Measurements from ENCODE around the gene SHC2.

SHC2 gene

DNA sequence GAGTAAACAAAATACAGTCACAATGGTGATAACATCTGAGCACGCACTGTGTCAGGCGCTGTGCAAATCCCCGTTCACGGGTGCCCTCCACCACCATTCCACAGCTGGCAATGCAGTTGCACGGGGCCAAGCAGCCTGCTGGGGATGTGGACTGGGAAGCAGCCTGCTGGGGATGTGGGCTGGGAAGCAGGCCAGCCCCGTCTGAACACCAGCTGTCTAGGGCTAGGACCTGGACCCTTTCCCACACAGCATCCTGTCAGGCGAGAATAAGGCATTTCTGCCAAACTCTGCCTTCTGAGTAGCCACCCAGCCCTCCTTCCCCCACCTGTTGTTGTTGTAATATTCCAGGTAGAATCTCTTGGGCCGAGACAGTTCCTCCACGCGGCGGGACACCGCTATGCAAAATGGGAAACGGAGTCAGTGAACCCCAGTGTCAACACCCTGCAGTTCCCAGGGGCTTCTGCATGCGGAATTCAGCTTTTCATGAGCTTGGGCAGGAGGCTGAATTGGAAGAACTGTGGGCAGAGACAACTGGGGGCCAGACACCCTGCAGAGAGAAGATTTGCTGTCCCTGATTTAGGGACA is 88.4 kb downstream of the SHC2 start:
- no peak for DNase-seq (ENCODE audit: low read depth)

DNA sequence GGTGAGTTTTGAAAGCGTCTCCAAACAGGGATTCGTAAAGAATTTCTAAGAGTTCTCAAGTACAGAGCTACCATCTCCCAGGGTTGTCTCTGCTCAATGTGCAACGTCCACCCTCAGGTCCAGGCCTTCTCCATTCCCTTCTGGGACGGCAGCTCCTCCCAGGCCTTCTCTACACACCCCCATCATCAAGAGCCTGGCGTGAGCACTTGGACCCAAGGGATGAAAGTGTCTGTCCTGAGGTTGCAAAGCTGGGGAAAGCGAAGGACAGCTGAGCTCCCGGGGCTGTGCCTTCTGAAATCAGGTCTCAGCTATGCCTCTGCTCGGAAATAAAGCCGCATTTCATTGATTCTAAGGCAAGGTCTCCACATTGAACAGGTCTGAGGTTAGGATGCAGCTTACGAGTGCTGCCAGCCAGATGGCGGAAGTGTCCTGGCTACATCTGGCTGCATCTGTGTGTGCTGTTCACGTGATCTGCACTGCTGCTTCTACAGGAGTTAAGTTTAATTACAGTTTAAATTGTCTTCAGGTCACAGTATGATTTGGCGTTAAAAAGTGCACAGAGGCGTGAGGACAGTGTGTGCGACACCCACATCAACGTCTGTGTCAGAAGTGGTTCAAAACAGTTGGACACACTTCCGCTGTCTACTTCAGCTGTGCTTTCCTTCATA is 89.2 kb downstream of the SHC2 start:
- no peak for DNase-seq (ENCODE audit: low read depth)

DNA sequence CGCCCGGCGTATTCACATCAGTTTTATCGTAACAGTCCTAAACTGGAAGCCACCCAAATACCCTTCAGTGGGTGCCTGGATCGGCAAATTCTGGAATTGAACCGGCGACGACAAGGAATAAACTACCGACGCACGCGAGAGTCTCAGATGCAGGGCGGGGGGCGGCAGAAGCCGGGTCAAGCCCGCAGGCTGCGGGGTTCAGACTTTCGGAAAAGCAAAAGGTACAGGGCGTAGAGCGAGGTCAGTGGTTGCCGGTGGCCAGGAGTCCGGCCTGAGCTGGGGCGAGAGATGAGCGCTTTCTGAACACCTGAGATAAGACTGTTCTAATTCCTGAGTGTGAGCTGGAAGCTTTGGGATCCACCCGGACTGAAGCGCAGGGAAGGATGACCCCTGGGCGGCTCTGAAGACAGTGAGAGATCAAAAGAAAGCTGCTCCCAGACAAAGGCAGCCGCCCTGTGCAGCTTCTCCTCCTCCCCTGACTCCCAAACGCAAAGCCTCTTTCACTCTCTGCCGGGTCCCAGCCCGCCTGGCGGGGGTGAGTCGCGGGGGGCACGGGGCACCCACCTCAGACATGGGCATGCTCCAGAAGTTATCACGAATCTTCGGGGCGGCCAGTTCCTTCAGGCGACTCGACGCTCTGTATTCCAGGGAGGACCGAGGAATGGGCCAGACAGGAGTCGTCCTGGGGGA is 90.0 kb downstream of the SHC2 start:
- no peak for DNase-seq (ENCODE audit: low read depth)

DNA sequence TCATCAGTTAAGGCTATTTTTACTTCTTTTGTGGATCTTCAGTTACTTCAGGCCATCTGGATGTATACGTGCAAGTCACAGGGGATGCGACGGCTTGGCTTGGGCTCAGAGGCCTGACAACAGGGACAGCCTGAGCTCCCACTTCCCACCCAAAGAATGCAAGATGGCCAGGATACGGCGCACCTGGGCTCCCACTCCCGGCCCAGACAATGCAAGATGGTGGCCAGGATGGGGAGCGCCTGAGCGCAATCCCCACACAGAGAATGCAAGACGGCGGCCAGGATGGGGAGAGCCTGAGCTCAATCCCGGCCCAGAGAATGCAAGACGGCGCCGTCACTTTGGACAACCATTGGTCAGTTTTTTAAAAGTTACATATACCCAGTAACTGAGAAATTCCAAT is 91.0 kb downstream of the SHC2 start:
- no peak for DNase-seq (ENCODE audit: low read depth)

DNA sequence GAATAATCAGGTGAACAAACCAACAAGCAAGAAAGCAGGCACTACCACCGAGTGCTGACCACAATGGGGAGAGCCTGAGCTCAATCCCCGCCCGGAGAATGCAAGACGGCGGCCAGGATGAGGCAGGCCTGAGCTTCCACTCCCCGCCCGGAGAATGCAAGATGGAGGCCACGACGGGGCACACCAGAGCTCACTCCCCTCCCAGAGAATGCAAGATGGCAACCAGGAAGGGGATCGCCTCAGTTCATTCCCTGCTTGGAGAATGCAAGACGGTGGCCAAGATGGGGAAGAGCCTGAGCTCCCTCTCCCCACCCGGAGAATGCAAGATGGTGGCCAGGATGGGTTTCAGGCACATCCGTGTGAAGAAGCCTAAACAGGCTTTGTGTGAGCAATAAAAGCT is 91.6 kb downstream of the SHC2 start:
- no peak for DNase-seq (ENCODE audit: low read depth)

DNA sequence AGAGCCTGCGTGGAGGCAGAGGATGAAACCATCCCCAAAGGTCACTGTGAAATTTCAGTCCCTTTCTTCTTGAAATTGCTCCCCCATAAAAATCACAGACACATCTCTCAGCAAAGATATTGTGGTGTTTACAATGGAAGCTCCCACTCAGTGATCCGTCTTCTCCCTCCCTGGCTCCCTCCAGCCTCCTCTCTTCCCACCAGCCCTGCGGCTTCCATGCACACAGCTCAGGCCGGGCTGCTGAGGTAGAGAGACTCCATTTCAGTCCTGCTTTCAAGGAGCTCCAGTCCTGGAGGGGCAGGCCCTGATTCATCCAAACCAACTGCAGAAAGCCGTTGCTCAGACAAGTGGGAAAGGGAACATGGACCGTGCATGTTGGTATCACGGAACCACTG is 92.2 kb downstream of the SHC2 start:
- no peak for DNase-seq (ENCODE audit: low read depth)

DNA sequence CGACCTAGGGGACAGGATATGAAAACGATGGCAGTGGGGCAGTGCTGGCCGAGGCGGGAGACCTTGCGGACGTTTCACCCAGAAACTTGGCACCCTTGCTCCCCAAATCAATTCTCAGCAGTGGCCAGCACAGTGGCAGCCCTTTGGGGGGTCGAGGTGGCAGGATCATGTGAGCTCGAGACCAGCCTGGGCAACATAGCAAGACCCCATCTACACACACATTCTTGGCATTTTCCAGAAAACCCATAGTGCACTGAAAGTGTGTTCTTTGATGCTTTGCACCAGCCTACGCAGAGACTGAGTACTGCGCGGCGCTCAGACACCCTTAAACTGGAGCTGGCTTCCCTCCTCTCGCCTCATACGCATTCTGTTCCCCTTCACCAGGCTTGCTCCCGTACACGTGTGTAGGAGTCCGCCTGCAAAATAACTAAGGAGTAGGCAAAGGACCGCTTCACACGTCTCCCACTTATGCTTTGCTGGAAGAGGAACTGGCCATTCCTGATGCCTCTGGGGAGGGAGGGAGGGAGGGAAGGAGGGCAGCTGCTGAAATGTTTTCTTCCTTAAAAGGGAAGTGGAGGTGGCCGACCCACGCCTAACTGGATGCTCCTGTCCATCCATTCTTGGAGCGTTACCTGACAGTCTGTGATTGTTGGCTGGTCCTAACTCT is 92.7 kb downstream of the SHC2 start:
- DNase-seq (ENCODE audit: low read depth) = no peak

DNA sequence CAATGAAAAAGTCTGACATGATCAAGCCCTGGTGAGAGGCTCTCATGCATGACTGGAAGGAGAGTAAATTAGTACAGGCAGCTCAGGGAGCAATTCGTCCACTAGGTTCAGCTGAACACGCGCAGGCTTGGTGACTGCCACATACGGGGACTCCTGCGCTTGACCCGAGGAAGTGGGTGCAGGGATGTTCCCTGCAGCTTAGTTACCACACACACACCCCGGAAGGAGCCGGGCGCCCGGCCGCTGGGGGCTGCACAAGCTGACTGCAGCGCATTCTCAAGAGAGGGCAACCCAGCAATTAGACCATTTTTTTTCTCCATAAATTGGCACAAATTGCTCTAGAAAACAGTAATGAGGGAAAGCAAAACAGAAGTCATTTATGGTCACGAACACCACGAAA is 93.3 kb downstream of the SHC2 start:
- DNase-seq (ENCODE audit: low read depth) = no peak

DNA sequence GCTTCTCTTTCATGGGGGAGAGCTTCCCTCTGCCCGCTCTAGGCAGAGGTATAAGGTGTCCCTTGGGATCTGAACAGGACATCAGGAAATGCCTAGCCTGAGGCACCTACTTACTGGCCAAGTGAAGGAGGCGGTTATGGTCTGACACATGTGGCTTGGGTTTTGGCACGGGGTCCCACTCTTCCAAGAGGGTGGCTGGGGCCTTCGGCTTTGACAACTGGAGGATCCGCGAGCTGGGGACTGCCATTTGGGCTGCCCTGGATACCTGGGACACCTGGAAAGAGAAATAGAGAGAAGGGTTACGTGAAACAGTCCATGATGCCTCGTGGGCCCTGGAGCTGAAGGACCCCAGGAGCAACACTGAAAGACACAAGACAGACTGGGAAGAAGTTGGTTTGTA is 93.9 kb downstream of the SHC2 start:
- DNase-seq (ENCODE audit: low read depth) = no peak

Data from HS-27A (cell line).